Measurements from ENCODE around the gene SH3GL2. TPM values are rescaled to one million over a fixed set of nuclear protein-coding genes. Genes with fewer than 3 reads are reported as not detected.
A peak's percentile ranks its signal among the peaks of the same experiment; 100 is the strongest.

The SH3GL2 gene
- total RNA-seq, 3 donors from 2014 or later (not counting 1 experiment from before 2014, with no cell fraction given) = not detected

DNA sequence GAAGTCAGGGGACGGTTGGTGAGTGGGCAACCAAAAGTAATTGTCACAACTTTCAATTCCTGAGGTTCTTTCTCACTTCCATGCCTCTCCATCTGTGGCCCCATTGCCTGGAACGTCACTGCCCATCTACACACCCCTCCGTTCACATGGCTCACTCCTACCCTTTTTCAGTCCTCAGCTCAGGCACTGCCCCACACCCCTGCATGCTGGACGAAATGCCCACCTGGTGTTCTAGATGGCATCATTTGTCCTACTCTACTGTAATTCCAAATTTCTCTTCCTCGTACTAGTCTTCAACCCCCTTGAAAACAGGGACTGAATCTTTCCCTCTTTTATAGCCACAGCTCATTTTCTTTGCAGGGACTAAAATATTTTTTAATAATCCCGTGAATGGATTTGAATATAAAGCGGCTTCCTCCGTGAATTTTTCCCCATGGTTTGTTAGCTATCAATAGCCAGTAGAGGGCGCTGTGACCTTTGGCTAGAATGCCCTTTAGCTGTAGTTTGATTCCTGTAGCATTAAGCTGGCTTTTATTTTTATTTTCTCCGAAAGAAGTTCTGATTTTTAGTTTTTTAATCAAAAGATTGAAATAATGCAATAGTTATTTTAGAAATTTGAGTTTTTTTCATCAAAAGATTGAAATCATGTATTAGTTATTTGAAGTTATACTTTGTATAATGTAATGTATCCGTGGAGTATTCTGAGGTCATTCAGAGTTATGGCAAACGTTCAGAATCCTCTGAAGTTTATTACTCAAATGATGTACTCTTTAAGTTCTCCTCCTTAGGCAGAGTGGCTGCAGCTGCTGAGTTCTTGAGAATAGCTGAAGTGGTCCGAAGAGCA, 232.1 kb downstream of the SH3GL2 start:
- H3K4me3 ChIP-seq (ENCODE audit: low read length) = no peak overlapping the region
- H3K27ac ChIP-seq (ENCODE audit: low read length) = no peak overlapping the region
- H3K27me3 ChIP-seq (ENCODE audit: control insufficient read depth, insufficient read depth, low read length) = no peaks in the 10 kb centered on the region
- Mint-ChIP-seq H3K27ac (no peak overlapping the region), H3K27me3 (ENCODE audit: low read depth in 2 of 2) (no peaks in the 10 kb centered on the region), H3K4me3 (no peak overlapping the region), H3K9me3 (no peaks in the 10 kb centered on the region), H3K4me1 (no peaks in the 10 kb centered on the region), H3K36me3 (no peaks in the 10 kb centered on the region)
- no peaks in the 10 kb centered on the region for H3K9me3 ChIP-seq (ENCODE audit: control insufficient read depth, insufficient read depth, low read length)
- no peaks in the 10 kb centered on the region for H3K36me3 ChIP-seq (ENCODE audit: control insufficient read depth, insufficient read depth, low read length)
- peak in 1 of 2 donors; percentile 46 for DNase-seq
- TF ChIP-seq, protein P1, sequence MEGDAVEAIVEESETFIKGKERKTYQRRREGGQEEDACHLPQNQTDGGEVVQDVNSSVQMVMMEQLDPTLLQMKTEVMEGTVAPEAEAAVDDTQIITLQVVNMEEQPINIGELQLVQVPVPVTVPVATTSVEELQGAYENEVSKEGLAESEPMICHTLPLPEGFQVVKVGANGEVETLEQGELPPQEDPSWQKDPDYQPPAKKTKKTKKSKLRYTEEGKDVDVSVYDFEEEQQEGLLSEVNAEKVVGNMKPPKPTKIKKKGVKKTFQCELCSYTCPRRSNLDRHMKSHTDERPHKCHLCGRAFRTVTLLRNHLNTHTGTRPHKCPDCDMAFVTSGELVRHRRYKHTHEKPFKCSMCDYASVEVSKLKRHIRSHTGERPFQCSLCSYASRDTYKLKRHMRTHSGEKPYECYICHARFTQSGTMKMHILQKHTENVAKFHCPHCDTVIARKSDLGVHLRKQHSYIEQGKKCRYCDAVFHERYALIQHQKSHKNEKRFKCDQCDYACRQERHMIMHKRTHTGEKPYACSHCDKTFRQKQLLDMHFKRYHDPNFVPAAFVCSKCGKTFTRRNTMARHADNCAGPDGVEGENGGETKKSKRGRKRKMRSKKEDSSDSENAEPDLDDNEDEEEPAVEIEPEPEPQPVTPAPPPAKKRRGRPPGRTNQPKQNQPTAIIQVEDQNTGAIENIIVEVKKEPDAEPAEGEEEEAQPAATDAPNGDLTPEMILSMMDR (IDR thresholded peaks at IDR 0.05) = peak; percentile 42
- WGBS (ENCODE audit: insufficient coverage) = 28% methylated on average over 12 of the region's 13 CpGs
- no peaks in the 10 kb centered on the region for H3K4me1 ChIP-seq (ENCODE audit: control insufficient read depth, insufficient read depth, low read length)
- intact Hi-C loops (cut with micrococcal nuclease) = no loop called here
- ATAC-seq = no peak

DNA sequence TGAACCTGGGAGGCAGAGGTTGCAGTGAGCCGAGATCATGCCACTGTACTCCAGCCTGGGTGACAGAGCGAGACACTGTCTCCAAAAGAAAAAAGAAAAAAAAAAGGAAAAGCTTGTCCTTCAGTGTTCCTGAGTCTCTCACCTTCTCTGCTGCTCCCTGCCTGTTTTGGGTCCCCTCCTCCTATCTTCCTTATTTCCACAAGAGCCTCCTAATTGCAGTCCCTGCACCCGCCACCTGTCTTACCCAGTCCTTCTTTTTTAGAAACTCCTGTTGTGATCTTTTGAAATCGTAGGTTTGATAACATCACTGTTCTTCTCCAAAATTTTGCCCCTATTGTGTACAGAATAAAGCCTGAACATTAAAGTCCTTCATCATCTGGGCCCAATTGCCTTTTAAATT, 234.9 kb downstream of the SH3GL2 start:
- intact Hi-C loops (cut with micrococcal nuclease) = no loop called here
- H3K4me1 Mint-ChIP-seq = no peaks in the 10 kb centered on the region
- Histone ChIP-seq H3K9me3 (ENCODE audit: control insufficient read depth, insufficient read depth, low read length) (no peaks in the 10 kb centered on the region), H3K36me3 (ENCODE audit: control insufficient read depth, insufficient read depth, low read length) (no peaks in the 10 kb centered on the region), H3K4me1 (ENCODE audit: control insufficient read depth, insufficient read depth, low read length) (no peaks in the 10 kb centered on the region), H3K27me3 (ENCODE audit: control insufficient read depth, insufficient read depth, low read length) (no peaks in the 10 kb centered on the region), H3K27ac (ENCODE audit: low read length) (no peak overlapping the region), H3K4me3 (ENCODE audit: low read length) (no peak overlapping the region)
- peaks cover 0 to 3% of the 10 kb centered on the region in 2 donors for H3K9me3 Mint-ChIP-seq
- no peak overlapping the region for H3K4me3 Mint-ChIP-seq
- H3K27me3 Mint-ChIP-seq (ENCODE audit: low read depth in 2 of 2) = no peaks in the 10 kb centered on the region
- 90% methylated on average over 4 of the region's 4 CpGs for WGBS (ENCODE audit: insufficient coverage)
- TF ChIP-seq, protein P1 (IDR thresholded peaks at IDR 0.05) = no peak
- H3K27ac Mint-ChIP-seq = no peak overlapping the region
- H3K36me3 Mint-ChIP-seq = no peaks in the 10 kb centered on the region
- DNase-seq = no peak
- no peak for ATAC-seq

DNA sequence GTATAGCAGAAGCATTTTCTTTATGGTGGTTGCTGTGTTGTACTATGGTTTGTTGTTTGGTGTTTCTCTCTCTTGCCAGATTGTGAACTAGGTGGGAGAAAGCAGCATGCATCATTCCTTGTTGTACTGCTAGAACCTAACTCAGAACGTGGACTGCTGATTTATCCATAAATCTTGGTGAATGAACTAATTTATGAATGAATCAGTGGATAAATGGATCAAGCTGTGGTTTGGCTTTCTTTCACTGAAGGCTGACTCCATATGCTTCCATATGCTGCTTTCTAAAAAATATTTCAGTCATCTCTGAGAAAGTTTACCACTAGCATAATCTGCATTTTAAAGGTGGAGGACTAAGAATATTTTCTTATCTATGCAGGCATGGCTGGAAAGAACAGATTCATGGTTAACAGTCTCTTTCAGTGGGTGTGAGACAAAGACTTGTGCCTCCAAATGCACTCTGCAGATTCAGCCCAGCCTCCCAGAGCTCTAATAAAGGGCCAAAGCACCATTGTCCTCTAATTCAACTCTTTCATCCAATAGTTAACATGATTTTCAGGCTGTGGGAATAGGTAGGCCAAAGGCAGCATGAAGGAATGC, 237.7 kb downstream of the SH3GL2 start:
- Histone ChIP-seq H3K27me3 (ENCODE audit: control insufficient read depth, insufficient read depth, low read length) (no peaks in the 10 kb centered on the region), H3K27ac (ENCODE audit: low read length) (no peak overlapping the region), H3K4me1 (ENCODE audit: control insufficient read depth, insufficient read depth, low read length) (no peaks in the 10 kb centered on the region), H3K9me3 (ENCODE audit: control insufficient read depth, insufficient read depth, low read length) (no peaks in the 10 kb centered on the region), H3K4me3 (ENCODE audit: low read length) (no peak overlapping the region), H3K36me3 (ENCODE audit: control insufficient read depth, insufficient read depth, low read length) (no peaks in the 10 kb centered on the region)
- Mint-ChIP-seq H3K4me1 (no peaks in the 10 kb centered on the region), H3K27ac (no peak overlapping the region), H3K4me3 (no peak overlapping the region), H3K27me3 (ENCODE audit: low read depth in 2 of 2) (no peaks in the 10 kb centered on the region), H3K9me3 (peaks cover 2 to 5% of the 10 kb centered on the region in 2 donors), H3K36me3 (no peaks in the 10 kb centered on the region)
- ATAC-seq = no peak
- 85% methylated on average over 1 of the region's 1 CpG for WGBS (ENCODE audit: insufficient coverage)
- intact Hi-C loops (cut with micrococcal nuclease) = no loop called here
- TF ChIP-seq, protein P1 (IDR thresholded peaks at IDR 0.05) = no peak
- no peak for DNase-seq

Data from natural killer cell (primary cell).